HUES6 (cell line): ENCODE results near the gene CTSO.
"Not testable (repeated sequence)": the region's sequence is repeated elsewhere in the genome, so short reads cannot be mapped to it uniquely, and the experiment has no call there.

Experiments
- H3K27ac ChIP-seq: 2 replicates; pipeline ENCODE4 v1.7.0; 2013; ENCODE audit warnings: low read depth, mild to moderate bottlenecking, low read length, inconsistent platforms
- H3K27me3 ChIP-seq: 2 replicates; pipeline ENCODE4 v1.6.1; 2013; ENCODE audit warnings: low read length; ENCODE audit not compliant: control insufficient read depth, insufficient read depth
- H3K36me3 ChIP-seq: 2 replicates; pipeline ENCODE4 v1.6.1; 2013; ENCODE audit warnings: low read length; ENCODE audit not compliant: control insufficient read depth, insufficient read depth
- H3K4me1 ChIP-seq: 2 replicates; pipeline ENCODE4 v1.6.1; 2013; ENCODE audit warnings: low read length; ENCODE audit not compliant: control insufficient read depth, insufficient read depth
- H3K4me3 ChIP-seq: 2 replicates; pipeline ENCODE4 v1.5.1; 2013; ENCODE audit warnings: low read depth, low read length
- H3K9ac ChIP-seq: one replicate; pipeline ENCODE4 v1.6.1; 2013; ENCODE audit warnings: mild to moderate bottlenecking, low read length
- H3K9me3 ChIP-seq: 2 replicates; pipeline ENCODE4 v1.6.1; 2013; ENCODE audit warnings: low read depth, low read length; ENCODE audit not compliant: control insufficient read depth, insufficient read depth

The CTSO gene

GRCh38 chr4:155906554-155907247, 47.0 kb downstream of the CTSO start:
- no peaks in the 10 kb centered on the region for H3K27me3 ChIP-seq
- no peak overlapping the region for H3K9ac ChIP-seq
- H3K36me3 ChIP-seq, result no peaks in the 10 kb centered on the region
- no peak overlapping the region for H3K27ac ChIP-seq
- H3K9me3 ChIP-seq, result no peaks in the 10 kb centered on the region
- H3K4me1 ChIP-seq, result no peaks in the 10 kb centered on the region
- H3K4me3 ChIP-seq, result no peak overlapping the region

- Histone ChIP-seq H3K36me3 (no peaks in the 10 kb centered on the region), H3K4me3 (no peak overlapping the region), H3K27me3 (no peaks in the 10 kb centered on the region), H3K9ac (no peak overlapping the region), H3K9me3 (no peaks in the 10 kb centered on the region), H3K4me1 (peaks cover 14% of the 10 kb centered on the region; the same call in 1 of the 2 replicates), H3K27ac (no peak overlapping the region)
Observed at GRCh38 chr4:155904331-155904730, 49.3 kb downstream of the CTSO start.

GRCh38 chr4:155903453-155903852, 50.2 kb downstream of the CTSO start, which contains the start of gene TDO2:
TSS of gene TDO2 (plus strand) at chr4:155903696. CDS start at chr4:155903759, 63 bp downstream.
- Histone ChIP-seq H3K27ac (no peak within 1 kb of the TSS), H3K36me3 (no peaks in the 10 kb centered on the region), H3K4me3 (no peak within 1 kb of the TSS), H3K4me1 (peaks cover 14% of the 10 kb centered on the region; the same call in 1 of the 2 replicates), H3K27me3 (no peaks in the 10 kb centered on the region), H3K9ac (no peak within 1 kb of the TSS), H3K9me3 (no peaks in the 10 kb centered on the region)

GRCh38 chr4:155901013-155901412, 52.7 kb downstream of the CTSO start:
- Histone ChIP-seq H3K27ac (no peak overlapping the region), H3K4me3 (no peak overlapping the region)

GRCh38 chr4:155900381-155900780, 53.3 kb downstream of the CTSO start:
- no peak overlapping the region for H3K4me3 ChIP-seq
- no peaks in the 10 kb centered on the region for H3K27me3 ChIP-seq
- 0 out of 2 replicates have a peak, but pooled peaks cover 4% of the 10 kb centered on the region for H3K9me3 ChIP-seq
- H3K9ac ChIP-seq, result no peak overlapping the region
- H3K27ac ChIP-seq, result no peak overlapping the region
- peaks cover 14% of the 10 kb centered on the region; the same call in 1 of the 2 replicates for H3K4me1 ChIP-seq
- H3K36me3 ChIP-seq, result no peaks in the 10 kb centered on the region

More at GRCh38 chr4:155901013-155901412, 52.7 kb downstream of the CTSO start:
- H3K27me3 ChIP-seq, result no peaks in the 10 kb centered on the region
- H3K4me1 ChIP-seq, result peaks cover 14% of the 10 kb centered on the region; the same call in 1 of the 2 replicates
- H3K9ac ChIP-seq, result no peak overlapping the region
- 0 out of 2 replicates have a peak, but pooled peaks cover 4% of the 10 kb centered on the region for H3K9me3 ChIP-seq
- no peaks in the 10 kb centered on the region for H3K36me3 ChIP-seq

- peaks cover 14% of the 10 kb centered on the region; the same call in 1 of the 2 replicates for H3K4me1 ChIP-seq
- 0 out of 2 replicates have a peak, but pooled peaks cover 4% of the 10 kb centered on the region for H3K9me3 ChIP-seq
- no peaks in the 10 kb centered on the region for H3K36me3 ChIP-seq
- no peak overlapping the region for H3K27ac ChIP-seq
- no peaks in the 10 kb centered on the region for H3K27me3 ChIP-seq
- H3K4me3 ChIP-seq, result no peak overlapping the region
- H3K9ac ChIP-seq, result no peak overlapping the region
Observed at GRCh38 chr4:155899891-155900290, 53.8 kb downstream of the CTSO start.

GRCh38 chr4:155898371-155898770, 55.3 kb downstream of the CTSO start:
- not testable (repeated sequence) for H3K9ac ChIP-seq, H3K9me3 ChIP-seq, H3K4me3 ChIP-seq, H3K27me3 ChIP-seq, H3K36me3 ChIP-seq, H3K27ac ChIP-seq
- peaks cover 14% of the 10 kb centered on the region; the same call in 1 of the 2 replicates for H3K4me1 ChIP-seq

GRCh38 chr4:155891058-155891457, 62.6 kb downstream of the CTSO start:
- no peaks in the 10 kb centered on the region for H3K27me3 ChIP-seq
- no peak overlapping the region for H3K27ac ChIP-seq
- no peaks in the 10 kb centered on the region for H3K4me1 ChIP-seq
- peaks cover 14% of the 10 kb centered on the region; the same call in 1 of the 2 replicates for H3K9me3 ChIP-seq
- no peak overlapping the region for H3K4me3 ChIP-seq
- no peak overlapping the region for H3K9ac ChIP-seq
- no peaks in the 10 kb centered on the region for H3K36me3 ChIP-seq

GRCh38 chr4:155889946-155890345, 63.7 kb downstream of the CTSO start:
- Histone ChIP-seq H3K4me3 (no peak overlapping the region), H3K27me3 (no peaks in the 10 kb centered on the region), H3K27ac (no peak overlapping the region), H3K9ac (no peak overlapping the region), H3K4me1 (no peaks in the 10 kb centered on the region), H3K36me3 (no peaks in the 10 kb centered on the region), H3K9me3 (peaks cover 14% of the 10 kb centered on the region; the same call in 1 of the 2 replicates)

GRCh38 chr4:155889031-155889793, 64.5 kb downstream of the CTSO start:
- Histone ChIP-seq H3K9ac (no peak overlapping the region), H3K27ac (no peak overlapping the region), H3K4me1 (no peaks in the 10 kb centered on the region), H3K4me3 (no peak overlapping the region), H3K36me3 (no peaks in the 10 kb centered on the region), H3K9me3 (peaks cover 14% of the 10 kb centered on the region; the same call in 1 of the 2 replicates), H3K27me3 (no peaks in the 10 kb centered on the region)
